WTC11 (cell line): Measurements from ENCODE around the gene USP26.
"Not testable (repeated sequence)": the region's sequence is repeated elsewhere in the genome, so short reads cannot be mapped to it uniquely, and the experiment has no call there.

Experiments
- ARID4B ChIP-seq: sonication (generic); formaldehyde crosslinking; IDR thresholded peaks from 2 replicates; pipeline ENCODE4 v1.8.0; 2023; ENCODE audit warnings: missing genetic modification reagents, mild to moderate bottlenecking, borderline replicate concordance
- ELF4 ChIP-seq: sonication (generic); formaldehyde crosslinking; IDR thresholded peaks from 2 replicates; pipeline ENCODE4 v1.8.1; 2022; ENCODE audit warnings: low read depth, mild to moderate bottlenecking, moderate library complexity, missing genetic modification reagents
- FOXP1 ChIP-seq: sonication (generic); formaldehyde crosslinking; IDR thresholded peaks from 2 replicates; pipeline ENCODE4 v1.8.0; 2022; ENCODE audit warnings: missing genetic modification reagents, mild to moderate bottlenecking, moderate library complexity, borderline replicate concordance
- NFE2L1 ChIP-seq: sonication (generic); formaldehyde crosslinking; IDR thresholded peaks from 2 replicates; pipeline ENCODE4 v1.8.1; 2023; ENCODE audit warnings: missing genetic modification reagents
- NR1H2 ChIP-seq: sonication (generic); formaldehyde crosslinking; IDR thresholded peaks from 2 replicates; pipeline ENCODE4 v1.9.0; 2021; ENCODE audit warnings: mild to moderate bottlenecking, moderate library complexity, missing genetic modification reagents
- TEAD4 ChIP-seq: sonication (generic); formaldehyde crosslinking; IDR thresholded peaks from 2 replicates; pipeline ENCODE4 v1.8.0; 2022; ENCODE audit warnings: mild to moderate bottlenecking, missing genetic modification reagents

- TF ChIP-seq ARID4B (CRISPR knock-in tag); FOXP1 (CRISPR knock-in tag); NR1H2; ELF4; TEAD4 (CRISPR knock-in tag); NFE2L1 (CRISPR knock-in tag): not testable (repeated sequence)
These were observed 11.9 kb downstream of the USP26 start for GRCh38 chrX:133085056-133085455.
